ENCODE data around the gene CYBRD1.
"Not testable (repeated sequence)": the region's sequence is repeated elsewhere in the genome, so short reads cannot be mapped to it uniquely, and the experiment has no call there.

The CYBRD1 gene

GRCh38 chr2:171522052-171522787 lies at the start of gene CYBRD1:
Gene CYBRD1 (plus strand): TSS chr2:171522474. CDS start chr2:171522546, 72 bp downstream.
- DNase-seq (ENCODE audit: low read depth) = peak; percentile 57

GRCh38 chr2:171475979-171476378 lies 46.3 kb upstream of the CYBRD1 start:
- DNase-seq (ENCODE audit: low read depth) = no peak

- DNase-seq (ENCODE audit: low read depth) = peak; percentile 24
Observed at GRCh38 chr2:171478345-171478744, 43.9 kb upstream of the CYBRD1 start.

- no peak for DNase-seq (ENCODE audit: low read depth)
Observed at GRCh38 chr2:171479154-171479814, 43.0 kb upstream of the CYBRD1 start.

- no peak for DNase-seq (ENCODE audit: low read depth)
Observed at GRCh38 chr2:171480908-171481307, 41.4 kb upstream of the CYBRD1 start.

- DNase-seq (ENCODE audit: low read depth) = no peak
Observed at GRCh38 chr2:171482308-171482707, 40.0 kb upstream of the CYBRD1 start.

GRCh38 chr2:171482877-171483276 lies 39.4 kb upstream of the CYBRD1 start:
- no peak for DNase-seq (ENCODE audit: low read depth)

- DNase-seq (ENCODE audit: low read depth) = no peak
Observed at GRCh38 chr2:171483793-171484192, 38.5 kb upstream of the CYBRD1 start.

GRCh38 chr2:171485116-171485515 lies 37.2 kb upstream of the CYBRD1 start:
- no peak for DNase-seq (ENCODE audit: low read depth)

- DNase-seq (ENCODE audit: low read depth) = no peak
Observed at GRCh38 chr2:171487201-171487600, 35.1 kb upstream of the CYBRD1 start.

GRCh38 chr2:171487803-171488259 lies 34.4 kb upstream of the CYBRD1 start:
- DNase-seq (ENCODE audit: low read depth) = no peak

- DNase-seq (ENCODE audit: low read depth) = no peak
Observed at GRCh38 chr2:171490577-171490976, 31.7 kb upstream of the CYBRD1 start.

GRCh38 chr2:171491292-171491691 lies 31.0 kb upstream of the CYBRD1 start:
- no peak for DNase-seq (ENCODE audit: low read depth)

GRCh38 chr2:171492664-171493063 lies 29.6 kb upstream of the CYBRD1 start:
- DNase-seq (ENCODE audit: low read depth) = no peak

GRCh38 chr2:171497664-171498063 lies 24.6 kb upstream of the CYBRD1 start:
- DNase-seq (ENCODE audit: low read depth) = not testable (repeated sequence)

GRCh38 chr2:171505374-171505773 lies 16.9 kb upstream of the CYBRD1 start:
- no peak for DNase-seq (ENCODE audit: low read depth)

GRCh38 chr2:171509945-171510731 lies 12.1 kb upstream of the CYBRD1 start:
- no peak for DNase-seq (ENCODE audit: low read depth)

- DNase-seq (ENCODE audit: low read depth) = no peak
Observed at GRCh38 chr2:171512014-171512413, 10.3 kb upstream of the CYBRD1 start.

- DNase-seq (ENCODE audit: low read depth) = no peak
Observed at GRCh38 chr2:171512683-171513195, 9.5 kb upstream of the CYBRD1 start.

- no peak for DNase-seq (ENCODE audit: low read depth)
Observed at GRCh38 chr2:171513719-171514160, 8.5 kb upstream of the CYBRD1 start.

GRCh38 chr2:171514908-171515582 lies 7.2 kb upstream of the CYBRD1 start:
- no peak for DNase-seq (ENCODE audit: low read depth)
